B cell (primary cell): ENCODE results near the gene COX6B1. TPM values are rescaled to one million over a fixed set of nuclear protein-coding genes. Genes with fewer than 3 reads are reported as not detected.
A peak's percentile ranks its signal among the peaks of the same experiment; 100 is the strongest.

Experiments
- ATAC-seq: fragments of 200-7000 bp; cut with Tn5 transposase; one replicate; pipeline ENCODE4 v1.10.0; 2021; ENCODE audit warnings: low read depth, mild to moderate bottlenecking, moderate number of reproducible peaks, moderate library complexity
- CTCF ChIA-PET: fragments of 350-600 bp; sonication (Branson Sonifier 250); formaldehyde crosslinking; loops from one replicate; lab custom pipeline; 2021; ENCODE audit warnings: antibody characterized with exemption, inconsistent platforms; lab: Charles Lee
- POLR2A ChIA-PET: fragments of 350-600 bp; sonication (Branson Sonifier 250); formaldehyde crosslinking; loops from one replicate; lab custom pipeline; 2021; ENCODE audit warnings: antibody characterized with exemption; lab: Charles Lee
- DNase-seq: peaks from one replicate; pipeline ENCODE4 v3.0.0; 2013
- H2AFZ ChIP-seq: 2 replicates; pipeline ENCODE4 v1.6.1; 2012; ENCODE audit warnings: mild to moderate bottlenecking, low read depth, low read length; ENCODE audit not compliant: insufficient read depth, poor library complexity, severe bottlenecking
- H3K27ac ChIP-seq, 2 donors: 1 replicate in 1 of 2; 2 replicates in 1 of 2; pipeline ENCODE4 v1.5.1; 2012 to 2013; ENCODE audit warnings: low read length in 2 of 2, mild to moderate bottlenecking in 2 of 2, moderate library complexity in 1 of 2
- H3K27me3 ChIP-seq, 4 experiments: fragments of 200-600 bp in 1 of 4; sonication (generic) in 1 of 4; replicated peaks in 1 of 4; 1 replicate in 2 of 4; 2 replicates in 2 of 4; pipeline versions ENCODE4 v1.6.1 to v1.7.0; 2013 to 2016; ENCODE audit warnings: low read length in 3 of 4, mild to moderate bottlenecking in 2 of 4, mixed read lengths in 1 of 4, moderate library complexity in 1 of 4; ENCODE audit not compliant: insufficient read depth in 4 of 4, control insufficient read depth in 3 of 4; ENCODE audit errors: control extremely low read depth in 1 of 4
- H3K36me3 ChIP-seq, 2 experiments: replicated peaks in 1 of 2; 1 replicate in 1 of 2; 2 replicates in 1 of 2; pipeline versions ENCODE4 v1.6.1 to v1.7.1; 2013; ENCODE audit warnings: low read length in 1 of 2; ENCODE audit not compliant: insufficient read depth in 2 of 2, control insufficient read depth in 1 of 2; ENCODE audit errors: control extremely low read depth in 1 of 2, extremely low read depth in 1 of 2
- H3K4me1 ChIP-seq, 2 donors: fragments of 200-600 bp in 1 of 2; sonication (generic) in 1 of 2; 1 replicate in 1 of 2; 2 replicates in 1 of 2; pipeline versions ENCODE4 v1.5.1 to v1.6.1; 2013 to 2017; ENCODE audit warnings: low read length in 2 of 2; ENCODE audit not compliant: control insufficient read depth in 2 of 2, insufficient read depth in 2 of 2
- H3K4me2 ChIP-seq: replicated peaks from 2 replicates; pipeline ENCODE3; 2012; ENCODE audit warnings: mild to moderate bottlenecking, low read depth, low read length; ENCODE audit not compliant: poor library complexity, severe bottlenecking
- H3K4me3 ChIP-seq, 5 experiments: fragments of 200-600 bp in 1 of 5; sonication (generic) in 1 of 5; 1 replicate in 3 of 5; 2 replicates in 2 of 5; pipeline versions ENCODE4 v1.5.1 to v1.7.0; 2011 to 2016; ENCODE audit warnings: low read length in 4 of 5, mild to moderate bottlenecking in 4 of 5, low read depth in 2 of 5, control low read depth in 1 of 5, moderate library complexity in 1 of 5; ENCODE audit not compliant: insufficient read depth in 1 of 5; ENCODE audit errors: control extremely low read depth in 1 of 5, extremely low read depth in 1 of 5
- H3K79me2 ChIP-seq: fragments of 200-600 bp; sonication (generic); one replicate; pipeline ENCODE4 v1.6.0; 2016; ENCODE audit warnings: low read length; ENCODE audit not compliant: control insufficient read depth, insufficient read depth
- H3K9ac ChIP-seq: fragments of 200-600 bp; sonication (generic); 2 replicates; pipeline ENCODE4 v1.6.1; 2017; ENCODE audit warnings: mild to moderate bottlenecking, low read length, moderate library complexity
- H3K9me3 ChIP-seq, 3 donors: one replicate each; pipeline versions ENCODE4 v1.6.1 to v1.7.1; 2013; ENCODE audit warnings: low read length in 2 of 3; ENCODE audit not compliant: control insufficient read depth in 2 of 3, insufficient read depth in 1 of 3; ENCODE audit errors: control extremely low read depth in 1 of 3
- H4K20me1 ChIP-seq: 2 replicates; pipeline ENCODE4 v1.6.0; 2012; ENCODE audit warnings: mild to moderate bottlenecking, low read length; ENCODE audit not compliant: insufficient read depth, control insufficient read depth, poor library complexity, severe bottlenecking
- H3K27ac Mint-ChIP-seq: one replicate; pipeline ENCODE4 v1.8.0; 2021; ENCODE audit warnings: mixed read lengths
- H3K27me3 Mint-ChIP-seq: one replicate; pipeline ENCODE4 v1.8.0; 2021; ENCODE audit warnings: mixed read lengths
- H3K4me1 Mint-ChIP-seq: one replicate; pipeline ENCODE4 v1.8.0; 2021; ENCODE audit warnings: mixed read lengths
- H3K4me3 Mint-ChIP-seq: one replicate; pipeline ENCODE4 v1.8.0; 2021; ENCODE audit warnings: mixed read lengths
- H3K9me3 Mint-ChIP-seq: one replicate; pipeline ENCODE4 v1.8.0; 2022; ENCODE audit warnings: mixed read lengths; ENCODE audit not compliant: insufficient read depth
- EZH2 ChIP-seq: IDR thresholded peaks from 2 replicates; pipeline ENCODE4 v1.6.1; 2012; ENCODE audit warnings: borderline replicate concordance, low read depth, mild to moderate bottlenecking, moderate library complexity, low read length; ENCODE audit not compliant: insufficient read depth, poor library complexity, severe bottlenecking
- WGBS: methylation state at CpG from one replicate; pipeline ENCODE4 v1.1.5; 2013; ENCODE audit warnings: missing lambda C conversion rate; ENCODE audit not compliant: insufficient coverage; 5-methylcytosine and 5-hydroxymethylcytosine counted together
- intact Hi-C: fragments of 100-400 bp; cut with micrococcal nuclease; formaldehyde crosslinking; loops from one replicate; pipeline ENCODE4 v1.10.0; 2022
- polyA plus RNA-seq: library from polyadenylated mRNA; depleted of rRNA; stranded (reverse); fragments of >200 nt; gene quantifications from 2 replicates; pipeline ENCODE4 v1.2.3, GENCODE V29; 2012
- total RNA-seq, 2 donors: library from RNA; stranded (reverse); fragments of 120-200 nt in 1 of 2; gene quantifications; 1 replicate in 1 of 2; 2 replicates in 1 of 2; pipeline versions ENCODE4 v1.2.3 to v1.2.4, GENCODE V29; 2013 to 2022
- TF ChIP-seq, protein P1 (sequence below): fragments of 200-600 bp; IDR thresholded peaks from one replicate; pipeline ENCODE4 v1.8.0; 2022; ENCODE audit warnings: antibody characterized with exemption, mild to moderate bottlenecking

Gene COX6B1
- total and polyA plus RNA-seq, 2 donors (not counting 1 experiment from before 2014, with no cell fraction given), result 215 to 387 TPM

DNA sequence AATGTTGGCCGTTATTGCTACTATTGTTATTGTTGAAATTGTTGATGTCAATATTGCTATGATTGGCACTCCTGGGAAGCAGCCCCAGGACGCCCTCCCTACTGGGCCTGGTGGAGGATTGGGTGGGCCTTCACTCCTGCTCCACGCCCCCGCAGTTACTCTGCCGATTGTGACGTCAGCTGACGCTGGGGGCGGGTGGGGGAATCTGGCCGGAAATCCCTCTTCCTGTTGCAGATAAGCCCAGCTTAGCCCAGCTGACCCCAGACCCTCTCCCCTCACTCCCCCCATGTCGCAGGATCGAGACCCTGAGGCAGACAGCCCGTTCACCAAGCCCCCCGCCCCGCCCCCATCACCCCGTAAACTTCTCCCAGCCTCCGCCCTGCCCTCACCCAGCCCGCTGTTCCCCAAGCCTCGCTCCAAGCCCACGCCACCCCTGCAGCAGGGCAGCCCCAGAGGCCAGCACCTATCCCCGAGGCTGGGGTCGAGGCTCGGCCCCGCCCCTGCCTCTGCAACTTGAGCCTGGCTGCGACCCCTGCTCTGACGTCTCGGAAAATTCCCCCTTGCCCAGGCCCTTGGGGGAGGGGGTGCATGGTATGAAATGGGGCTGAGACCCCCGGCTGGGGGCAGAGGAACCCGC is 6.5 kb upstream of the COX6B1 start, which contains the start of gene ETV2:
Gene ETV2 (plus strand): TSS at position 231 of the 637 bp plus-strand sequence. CDS start 716 bp downstream, outside the sequence.
- ATAC-seq (no peak), DNase-seq (peak; percentile 59)
- H3K27me3 Mint-ChIP-seq, result no peaks in the 10 kb centered on the region
- TF ChIP-seq, protein P1, sequence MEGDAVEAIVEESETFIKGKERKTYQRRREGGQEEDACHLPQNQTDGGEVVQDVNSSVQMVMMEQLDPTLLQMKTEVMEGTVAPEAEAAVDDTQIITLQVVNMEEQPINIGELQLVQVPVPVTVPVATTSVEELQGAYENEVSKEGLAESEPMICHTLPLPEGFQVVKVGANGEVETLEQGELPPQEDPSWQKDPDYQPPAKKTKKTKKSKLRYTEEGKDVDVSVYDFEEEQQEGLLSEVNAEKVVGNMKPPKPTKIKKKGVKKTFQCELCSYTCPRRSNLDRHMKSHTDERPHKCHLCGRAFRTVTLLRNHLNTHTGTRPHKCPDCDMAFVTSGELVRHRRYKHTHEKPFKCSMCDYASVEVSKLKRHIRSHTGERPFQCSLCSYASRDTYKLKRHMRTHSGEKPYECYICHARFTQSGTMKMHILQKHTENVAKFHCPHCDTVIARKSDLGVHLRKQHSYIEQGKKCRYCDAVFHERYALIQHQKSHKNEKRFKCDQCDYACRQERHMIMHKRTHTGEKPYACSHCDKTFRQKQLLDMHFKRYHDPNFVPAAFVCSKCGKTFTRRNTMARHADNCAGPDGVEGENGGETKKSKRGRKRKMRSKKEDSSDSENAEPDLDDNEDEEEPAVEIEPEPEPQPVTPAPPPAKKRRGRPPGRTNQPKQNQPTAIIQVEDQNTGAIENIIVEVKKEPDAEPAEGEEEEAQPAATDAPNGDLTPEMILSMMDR, result no peak
- TF ChIP-seq EZH2, result no peak
- no peak within 1 kb of the TSS for H3K4me3 ChIP-seq
- no peaks in the 10 kb centered on the region for H3K9me3 Mint-ChIP-seq
- POLR2A ChIA-PET, result no interaction called here
- peak within 1 kb of the TSS; percentile 94 for H3K4me3 Mint-ChIP-seq
- CTCF ChIA-PET, result no interaction called here
- 26% methylated on average over 17 of the region's 28 CpGs for WGBS
- peak within 1 kb of the TSS; percentile 77 for H3K27ac Mint-ChIP-seq
- no peaks in the 10 kb centered on the region for H3K9me3 ChIP-seq
- no peak within 1 kb of the TSS for H3K27ac ChIP-seq
- H3K27me3 ChIP-seq, result no peaks in the 10 kb centered on the region
- no peaks in the 10 kb centered on the region for H4K20me1 ChIP-seq
- peak within 1 kb of the TSS; percentile 5 for H3K9ac ChIP-seq
- peaks cover 17 to 39% of the 10 kb centered on the region in 2 donors for H3K4me1 ChIP-seq
- intact Hi-C loops, result loop anchor here (10.0 kb wide), 2 partner anchors 473 to 1953 kb away; partner anchors contain the start of genes OVOL3, POLR2I, TBCB and ZNF540
- peaks cover 31% of the 10 kb centered on the region for H3K4me1 Mint-ChIP-seq
- peaks cover 0 to 17% of the 10 kb centered on the region in 2 experiments for H3K36me3 ChIP-seq
- no peaks in the 10 kb centered on the region for H3K79me2 ChIP-seq
- peak within 1 kb of the TSS; percentile 100 for H3K4me2 ChIP-seq
- H2AFZ ChIP-seq, result peak within 1 kb of the TSS; percentile 44

DNA sequence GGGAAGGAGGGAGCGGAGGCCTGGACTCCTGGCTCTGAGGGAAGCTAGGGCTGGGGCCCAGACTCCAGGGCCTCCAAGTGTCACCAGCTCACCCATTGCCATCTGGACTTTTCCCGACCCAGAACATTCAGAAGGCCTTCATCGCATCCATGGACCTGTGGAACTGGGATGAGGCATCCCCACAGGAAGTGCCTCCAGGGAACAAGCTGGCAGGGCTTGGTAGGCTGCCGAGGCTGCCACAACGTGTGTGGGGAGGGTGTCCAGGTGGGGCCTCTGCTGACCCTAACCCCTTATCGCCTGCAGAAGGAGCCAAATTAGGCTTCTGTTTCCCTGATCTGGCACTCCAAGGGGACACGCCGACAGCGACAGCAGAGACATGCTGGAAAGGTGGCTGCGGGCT is 5.8 kb upstream of the COX6B1 start:
- H3K27ac Mint-ChIP-seq, result peak overlapping the region; percentile 77
- Histone ChIP-seq H3K79me2 (no peaks in the 10 kb centered on the region), H3K4me1 (peaks cover 17 to 39% of the 10 kb centered on the region in 2 donors), H3K27ac (no peak overlapping the region), H3K36me3 (peaks cover 0 to 10% of the 10 kb centered on the region in 2 experiments), H4K20me1 (no peaks in the 10 kb centered on the region), H3K4me2 (peak overlapping the region; percentile 100), H3K9me3 (peaks cover 0 to under 1% (median 0%) of the 10 kb centered on the region in 3 donors), H3K27me3 (no peaks in the 10 kb centered on the region), H3K9ac (no peak overlapping the region), H3K4me3 (no peak overlapping the region), H2AFZ (no peak overlapping the region)
- WGBS, result 96% methylated on average over 9 of the region's 10 CpGs
- peaks cover 32% of the 10 kb centered on the region for H3K4me1 Mint-ChIP-seq
- CTCF ChIA-PET, result no interaction called here
- DNase-seq, result no peak
- intact Hi-C loops, result loop anchor here (10.0 kb wide), 2 partner anchors 472 to 1952 kb away; partner anchors contain the start of genes OVOL3, POLR2I, TBCB and ZNF540
- H3K4me3 Mint-ChIP-seq, result peak overlapping the region; percentile 94
- no peaks in the 10 kb centered on the region for H3K27me3 Mint-ChIP-seq
- no peak for ATAC-seq
- TF ChIP-seq, protein P1, result no peak
- TF ChIP-seq EZH2, result no peak
- POLR2A ChIA-PET, result interaction anchor here (0.6 kb wide), 3 partner anchors 384 to 503 kb away, joined by 5 to 7 read pairs (median 6); no protein-coding TSS in a partner anchor
- H3K9me3 Mint-ChIP-seq, result no peaks in the 10 kb centered on the region
